SK-N-SH (cell line): ENCODE measurements around the gene CALD1.

ENCODE experiments used
- EZH2phosphoT487 ChIP-seq: fragments of 200-600 bp; sonication (generic); IDR thresholded peaks from 2 replicates; pipeline ENCODE4 v1.6.1; 2017; ENCODE audit warnings: low read depth, mixed run types, mild to moderate bottlenecking, antibody characterized with exemption, moderate library complexity, borderline replicate concordance
- FOXJ3 ChIP-seq: sonication (generic); formaldehyde crosslinking; IDR thresholded peaks from 2 replicates; pipeline ENCODE4 v1.5.1; 2020; ENCODE audit warnings: mild to moderate bottlenecking, missing genetic modification reagents
- TAF1 ChIP-seq: IDR thresholded peaks from 2 replicates; pipeline ENCODE4 v1.6.1; 2012; ENCODE audit warnings: low read depth, mild to moderate bottlenecking, low read length, moderate library complexity, borderline replicate concordance
- TF ChIP-seq, protein P1 (sequence below): fragments of 200-600 bp; sonication (generic); IDR thresholded peaks from 2 replicates; pipeline ENCODE4 v1.6.1; 2017; ENCODE audit warnings: antibody characterized with exemption, mild to moderate bottlenecking, moderate library complexity

DNA sequence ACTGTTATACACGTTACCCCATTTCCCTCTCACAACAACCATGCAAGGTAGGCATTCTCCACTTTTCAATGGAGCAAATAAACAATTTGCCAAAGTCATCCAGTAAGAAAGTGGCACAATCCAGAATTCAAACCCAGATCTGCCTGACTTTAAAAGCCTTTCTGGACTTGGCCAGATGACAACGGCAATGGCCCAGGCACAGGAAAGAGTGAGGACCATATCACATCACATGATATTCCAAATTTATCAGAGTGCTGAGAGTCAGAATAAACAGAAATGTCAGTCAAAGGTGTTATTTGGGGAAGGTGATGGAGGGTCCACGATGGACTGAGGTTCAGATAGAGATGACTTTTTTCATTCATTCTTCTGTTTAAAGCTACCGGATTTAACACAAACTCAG is 48.0 kb downstream of the CALD1 start:
- TF ChIP-seq EZH2phosphoT487 (no peak), TAF1 (no peak), FOXJ3 (no peak)
- TF ChIP-seq, protein P1, sequence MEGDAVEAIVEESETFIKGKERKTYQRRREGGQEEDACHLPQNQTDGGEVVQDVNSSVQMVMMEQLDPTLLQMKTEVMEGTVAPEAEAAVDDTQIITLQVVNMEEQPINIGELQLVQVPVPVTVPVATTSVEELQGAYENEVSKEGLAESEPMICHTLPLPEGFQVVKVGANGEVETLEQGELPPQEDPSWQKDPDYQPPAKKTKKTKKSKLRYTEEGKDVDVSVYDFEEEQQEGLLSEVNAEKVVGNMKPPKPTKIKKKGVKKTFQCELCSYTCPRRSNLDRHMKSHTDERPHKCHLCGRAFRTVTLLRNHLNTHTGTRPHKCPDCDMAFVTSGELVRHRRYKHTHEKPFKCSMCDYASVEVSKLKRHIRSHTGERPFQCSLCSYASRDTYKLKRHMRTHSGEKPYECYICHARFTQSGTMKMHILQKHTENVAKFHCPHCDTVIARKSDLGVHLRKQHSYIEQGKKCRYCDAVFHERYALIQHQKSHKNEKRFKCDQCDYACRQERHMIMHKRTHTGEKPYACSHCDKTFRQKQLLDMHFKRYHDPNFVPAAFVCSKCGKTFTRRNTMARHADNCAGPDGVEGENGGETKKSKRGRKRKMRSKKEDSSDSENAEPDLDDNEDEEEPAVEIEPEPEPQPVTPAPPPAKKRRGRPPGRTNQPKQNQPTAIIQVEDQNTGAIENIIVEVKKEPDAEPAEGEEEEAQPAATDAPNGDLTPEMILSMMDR, result no peak
